Measurements from ENCODE around the gene GAS2.

GAS2 gene

DNA sequence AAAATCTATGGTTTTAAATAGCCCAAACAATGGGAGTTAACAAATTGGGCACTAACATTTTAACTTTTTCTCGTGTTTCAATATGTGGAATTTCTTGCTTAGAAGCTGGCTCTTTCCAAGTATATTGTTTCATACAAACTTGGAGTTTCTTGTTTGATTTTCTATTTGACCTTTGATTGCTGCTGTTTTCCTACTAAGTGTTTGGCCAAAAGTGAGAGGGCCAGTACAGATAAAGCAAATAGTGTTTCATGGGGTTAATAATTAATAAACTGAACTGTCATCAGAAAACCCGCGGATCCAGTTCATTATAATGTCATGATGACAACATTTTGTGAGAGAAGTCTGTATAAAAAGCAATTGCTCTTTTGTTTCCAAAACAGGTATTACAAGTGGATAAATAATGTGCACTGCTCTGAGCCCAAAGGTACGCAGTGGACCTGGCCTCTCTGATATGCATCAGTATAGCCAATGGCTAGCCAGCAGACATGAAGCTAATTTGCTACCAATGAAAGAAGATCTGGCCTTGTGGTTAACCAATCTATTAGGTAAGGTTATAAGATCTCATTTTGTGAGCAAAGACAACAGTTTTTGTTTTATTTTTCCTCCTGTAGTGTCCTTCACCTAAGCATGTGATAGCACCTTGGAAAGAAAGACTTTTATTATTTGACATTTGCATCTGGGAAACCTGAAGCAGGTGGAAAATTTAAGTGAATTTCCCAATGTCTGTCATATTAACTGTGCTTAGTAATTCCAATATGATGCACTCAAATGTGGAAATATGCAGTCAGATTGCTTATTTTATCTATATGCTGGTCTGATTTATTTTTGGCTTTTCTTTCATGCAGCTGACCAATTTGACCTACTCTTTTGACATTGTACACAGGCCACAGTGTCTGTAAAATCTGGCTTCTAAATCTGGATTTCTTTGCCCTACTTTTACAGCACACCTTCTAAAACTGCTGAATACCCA, 8.3 kb downstream of the GAS2 start:
- DNase-seq (ENCODE audit: low spot score), result no peak

DNA sequence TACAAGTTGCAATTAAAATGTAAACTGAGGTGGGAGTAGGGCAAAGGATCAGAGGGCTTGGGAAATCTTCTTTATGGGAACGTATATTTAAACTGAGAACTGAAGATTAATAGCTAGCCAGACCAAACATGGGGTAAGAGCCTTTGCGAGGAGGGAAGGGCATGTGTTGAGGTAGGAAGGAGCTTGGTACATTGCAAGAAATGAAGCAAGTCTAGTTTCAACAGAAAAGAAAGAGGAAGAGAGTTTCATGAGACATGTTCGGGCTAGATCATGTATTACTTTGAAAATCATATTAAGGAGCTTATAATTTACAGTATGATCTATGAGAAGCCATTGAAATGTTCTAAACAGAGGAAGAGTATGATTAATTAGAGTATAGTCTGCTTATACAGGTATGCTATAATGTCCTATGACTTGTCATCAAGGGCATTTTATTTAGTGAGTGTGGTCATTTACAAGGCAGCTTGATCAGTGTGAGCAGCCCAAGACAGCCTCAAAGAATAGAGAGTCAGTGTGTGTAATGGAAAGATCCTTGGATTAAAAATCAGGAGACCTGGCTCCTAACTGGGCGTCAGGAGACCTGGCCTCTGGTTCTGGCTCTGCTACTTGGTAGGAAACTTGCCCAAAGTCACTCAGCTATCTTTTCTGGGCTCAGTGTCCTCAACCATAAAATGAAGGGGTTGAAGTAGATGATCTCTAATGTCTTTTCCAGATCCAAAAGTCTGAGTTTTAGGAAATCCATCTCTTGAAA, 10.9 kb downstream of the GAS2 start:
- DNase-seq (ENCODE audit: low spot score), result no peak

DNA sequence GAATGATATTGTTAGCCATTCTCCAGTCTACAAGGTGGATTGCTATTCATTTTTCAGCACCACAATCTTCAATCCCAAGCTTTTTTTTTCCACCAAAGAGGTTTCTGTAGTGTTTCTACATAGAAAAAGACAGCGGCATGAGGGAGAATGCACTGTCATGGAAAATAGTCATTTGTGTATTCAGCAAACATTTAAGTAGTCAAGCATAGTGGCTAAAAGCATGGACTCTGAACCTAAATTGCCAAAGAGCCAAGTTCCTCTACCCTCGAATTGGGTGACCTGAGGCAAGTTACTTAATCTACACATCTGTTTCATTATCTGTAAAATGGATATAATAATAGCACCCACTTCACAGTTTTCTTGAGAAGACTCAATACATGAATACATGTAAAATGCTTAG, 14.2 kb downstream of the GAS2 start:
- DNase-seq (ENCODE audit: low spot score), result no peak

DNA sequence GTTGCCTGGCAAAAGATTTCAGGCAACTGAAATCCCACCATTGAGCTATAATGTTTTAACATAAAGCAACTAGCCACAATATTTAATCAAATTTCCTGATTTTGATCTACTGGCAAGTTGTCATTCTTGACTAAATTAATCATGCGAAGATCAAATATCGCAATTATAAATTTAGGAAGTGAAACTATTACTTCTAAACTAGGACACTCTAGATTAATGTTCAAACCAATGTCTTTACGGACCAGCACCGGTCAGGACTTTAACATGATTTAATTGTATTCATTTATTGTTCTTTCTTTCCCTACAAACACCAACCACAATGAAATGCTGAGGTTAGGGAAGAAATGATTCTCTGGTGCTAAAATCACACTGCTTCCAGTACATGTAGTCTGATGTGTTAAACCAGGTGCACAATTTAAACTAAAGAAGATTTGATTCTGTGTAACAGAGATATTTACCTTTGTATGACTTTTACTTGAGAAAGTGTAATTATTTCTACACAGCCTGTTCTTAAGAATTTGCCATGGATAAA, 14.9 kb downstream of the GAS2 start:
- no peak for DNase-seq (ENCODE audit: low spot score)

DNA sequence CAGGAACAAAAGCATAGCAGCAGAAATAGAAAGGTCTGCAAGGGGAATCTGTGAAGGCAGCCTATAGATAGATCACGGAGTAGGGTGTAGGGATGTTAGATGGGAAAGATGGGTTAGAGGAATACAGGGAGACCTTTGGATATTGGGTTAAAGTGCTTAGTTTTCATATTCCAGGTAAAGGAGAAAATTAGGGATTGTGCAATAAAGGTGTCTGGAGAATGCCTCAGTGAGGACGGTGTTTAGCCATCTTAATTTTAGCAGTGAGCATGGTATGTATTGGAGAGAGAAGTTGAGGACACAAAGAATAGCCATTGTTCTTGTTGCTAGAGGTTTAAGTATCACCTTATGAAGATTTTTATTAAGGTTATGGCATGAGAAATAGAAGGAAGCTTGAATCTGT, 17.7 kb downstream of the GAS2 start:
- DNase-seq (ENCODE audit: low spot score), result no peak

DNA sequence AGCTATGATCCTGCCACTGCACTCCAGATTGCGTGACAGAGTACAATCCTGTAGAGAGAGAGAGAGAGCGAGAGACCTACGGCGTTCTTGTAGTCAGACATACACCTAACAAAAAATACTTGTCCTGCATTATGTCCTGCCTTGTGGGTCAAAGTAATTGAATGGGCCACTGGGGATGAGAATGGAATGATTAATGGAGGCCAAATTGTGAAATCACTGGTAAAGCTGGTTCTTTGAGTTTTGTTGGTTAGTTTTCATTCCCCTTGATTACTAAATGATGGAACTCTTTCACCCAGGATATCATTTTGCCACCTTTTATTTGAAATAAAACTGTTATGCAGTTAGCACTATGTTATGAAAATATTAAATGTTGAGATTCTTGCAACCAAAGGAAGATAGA, 18.7 kb downstream of the GAS2 start:
- no peak for DNase-seq (ENCODE audit: low spot score)

DNA sequence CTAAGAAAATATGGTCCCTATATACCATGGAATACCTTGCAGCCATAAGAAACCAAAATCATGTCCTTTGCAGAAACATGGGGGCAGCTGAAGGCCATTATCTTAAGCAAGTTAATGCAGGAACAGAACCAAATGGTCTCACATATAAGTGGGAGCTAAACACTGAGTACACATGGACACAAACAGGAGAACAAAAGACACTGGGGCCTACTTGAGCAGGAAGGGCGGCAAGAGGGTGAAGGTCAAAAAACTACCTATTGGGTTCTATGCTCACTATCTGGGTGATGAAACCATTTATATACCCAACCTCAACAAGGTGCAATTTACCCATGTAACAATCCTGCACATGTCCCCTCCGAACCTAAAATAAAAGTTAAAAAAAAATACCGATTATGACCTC, 22.5 kb downstream of the GAS2 start:
- no peak for DNase-seq (ENCODE audit: low spot score)

DNA sequence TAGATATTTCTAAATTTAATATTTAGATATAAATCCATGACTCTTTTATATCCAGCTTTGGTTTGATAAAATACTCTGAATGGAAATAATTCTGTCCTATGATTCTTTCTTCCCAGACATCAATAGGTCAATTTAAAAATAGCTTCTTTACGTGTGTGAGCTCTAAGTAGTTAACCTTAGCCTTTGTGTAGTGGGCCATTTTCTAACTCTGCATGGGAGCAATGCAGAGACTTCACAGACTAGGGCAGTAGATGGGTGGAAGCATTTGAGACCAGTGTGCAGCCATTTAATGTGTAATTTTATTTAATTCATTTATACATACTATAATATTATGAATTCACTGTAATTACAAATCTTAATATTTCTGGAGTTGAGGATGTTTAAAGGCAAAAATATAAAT, 23.8 kb downstream of the GAS2 start:
- no peak for DNase-seq (ENCODE audit: low spot score)

DNA sequence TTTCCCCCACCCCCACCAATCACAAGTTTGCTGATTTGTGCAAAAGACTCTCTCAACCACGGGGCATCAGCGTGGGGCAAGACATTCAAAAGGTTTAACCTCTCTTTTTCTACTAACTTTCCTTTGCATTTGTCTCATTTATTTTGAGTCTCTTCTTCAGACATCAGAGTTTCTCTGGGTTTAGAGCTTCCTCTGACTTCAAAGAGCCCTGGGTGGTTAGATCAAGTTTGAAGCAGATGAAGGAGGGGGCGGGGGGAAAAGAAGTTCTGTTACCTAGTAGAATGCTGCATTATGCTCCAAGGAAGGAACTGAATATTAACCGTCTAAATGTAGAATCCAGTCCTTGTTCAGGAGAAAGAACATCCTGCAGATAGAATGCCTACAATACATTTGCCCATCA, 24.5 kb downstream of the GAS2 start:
- no peak for DNase-seq (ENCODE audit: low spot score)

DNA sequence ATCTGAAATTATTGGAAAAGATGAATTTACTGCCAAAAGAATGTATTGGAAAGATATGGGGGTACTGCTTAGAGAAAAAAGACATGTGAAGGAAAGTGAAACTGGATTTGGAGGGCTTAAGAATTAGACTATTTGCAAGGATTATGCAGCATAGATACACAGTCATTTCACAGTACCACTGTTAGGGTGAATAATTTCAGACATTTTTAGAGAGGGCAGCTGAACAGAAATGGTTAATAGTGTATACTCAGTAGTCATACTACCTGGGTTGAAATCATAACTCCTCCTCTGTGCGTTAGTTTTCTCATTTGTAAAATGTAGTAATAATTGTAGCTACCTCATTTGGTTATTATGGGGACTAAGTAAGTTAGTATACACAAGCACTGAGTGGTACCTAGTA, 33.0 kb downstream of the GAS2 start:
- no peak for DNase-seq (ENCODE audit: low spot score)

DNA sequence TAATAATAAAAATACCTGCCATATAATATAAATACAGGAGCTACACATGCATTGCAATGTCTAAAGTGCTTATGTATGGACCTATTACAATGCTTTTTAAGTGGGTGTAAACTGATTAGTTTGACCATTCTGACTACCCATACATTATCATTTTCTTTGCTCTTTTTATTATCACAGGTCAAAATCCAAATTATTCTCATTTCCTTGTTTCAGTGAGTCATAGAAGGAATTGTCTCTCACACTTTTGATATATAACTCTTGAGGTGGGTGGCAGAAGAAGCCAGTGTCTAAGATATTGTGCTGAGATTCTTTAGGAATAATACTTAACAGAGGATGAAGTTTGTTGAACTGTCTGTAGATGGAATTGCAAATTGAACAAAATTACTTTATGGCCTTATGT, 35.6 kb downstream of the GAS2 start:
- no peak for DNase-seq (ENCODE audit: low spot score)

DNA sequence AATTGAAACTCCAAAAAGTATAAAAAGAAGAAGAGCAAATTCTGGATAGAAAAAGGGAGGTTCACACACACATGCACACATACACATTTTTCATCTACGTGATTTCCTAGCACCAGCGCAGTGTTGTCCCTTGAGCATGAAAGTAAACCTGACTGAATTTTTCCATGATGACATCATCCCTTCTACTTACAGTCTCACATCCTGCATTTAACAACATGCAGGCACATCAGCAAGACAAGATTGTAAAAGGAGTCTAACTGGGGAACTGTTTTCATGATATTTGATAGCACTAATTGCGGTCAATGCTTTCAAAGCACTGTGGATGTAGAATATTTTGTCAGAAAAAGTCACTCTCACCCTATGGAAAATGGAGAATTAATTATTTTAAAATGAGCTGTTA, 36.6 kb downstream of the GAS2 start:
- DNase-seq (ENCODE audit: low spot score), result no peak

DNA sequence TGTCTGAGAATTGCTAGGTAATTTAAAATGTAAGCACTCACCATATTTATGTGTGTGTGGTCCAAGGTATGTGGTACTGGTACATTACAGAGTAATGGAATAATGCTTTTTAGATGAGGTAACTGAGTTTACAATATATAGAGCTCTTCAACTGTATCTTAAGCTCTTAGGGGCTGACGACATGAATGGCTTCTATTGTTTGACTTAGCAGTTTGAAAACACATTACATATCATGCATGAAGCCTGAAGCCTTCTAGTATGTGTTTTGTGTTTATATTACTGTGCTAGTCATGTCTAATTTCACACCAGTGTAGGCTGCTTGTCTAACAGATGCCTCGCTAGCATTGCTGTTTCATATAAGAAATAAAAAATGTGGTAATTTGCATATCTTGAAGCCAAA, 37.2 kb downstream of the GAS2 start:
- peak; percentile 10 for DNase-seq (ENCODE audit: low spot score)

DNA sequence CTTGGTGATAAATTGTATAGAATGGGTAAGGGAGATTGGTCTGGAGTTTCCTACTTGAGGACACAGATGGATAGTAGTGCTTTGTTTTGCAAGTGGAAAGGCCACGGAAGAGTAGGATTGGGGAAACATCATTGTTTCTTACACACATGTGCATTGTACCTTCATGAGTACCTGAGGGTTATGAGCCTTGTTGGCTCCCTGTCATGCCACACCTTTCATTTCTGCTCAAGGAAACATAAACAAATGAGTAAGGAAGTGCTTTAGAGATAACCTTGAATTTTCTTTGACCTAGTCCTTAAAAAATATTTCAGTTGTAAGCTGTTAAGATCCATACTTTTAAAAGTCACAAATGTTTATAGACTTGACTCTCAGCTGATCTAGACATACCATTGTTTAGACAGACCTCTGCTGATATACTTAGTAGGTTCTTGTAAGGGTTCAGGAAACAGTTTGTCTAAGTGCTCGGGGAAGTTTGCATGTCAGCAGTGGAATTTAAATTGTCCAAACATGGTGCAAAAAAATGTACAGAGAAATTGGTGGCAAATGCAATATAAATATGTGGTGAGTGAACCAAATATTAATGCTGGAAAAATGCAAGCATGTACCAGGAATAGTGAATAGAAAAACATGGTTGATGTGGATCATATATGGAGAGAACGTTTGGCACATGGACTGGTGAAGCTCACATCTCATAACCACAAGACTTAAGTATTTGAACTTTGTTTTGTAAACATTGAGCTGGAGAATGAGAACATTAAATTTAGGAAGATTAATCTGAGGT, 40.9 kb downstream of the GAS2 start:
- no peak for DNase-seq (ENCODE audit: low spot score)

DNA sequence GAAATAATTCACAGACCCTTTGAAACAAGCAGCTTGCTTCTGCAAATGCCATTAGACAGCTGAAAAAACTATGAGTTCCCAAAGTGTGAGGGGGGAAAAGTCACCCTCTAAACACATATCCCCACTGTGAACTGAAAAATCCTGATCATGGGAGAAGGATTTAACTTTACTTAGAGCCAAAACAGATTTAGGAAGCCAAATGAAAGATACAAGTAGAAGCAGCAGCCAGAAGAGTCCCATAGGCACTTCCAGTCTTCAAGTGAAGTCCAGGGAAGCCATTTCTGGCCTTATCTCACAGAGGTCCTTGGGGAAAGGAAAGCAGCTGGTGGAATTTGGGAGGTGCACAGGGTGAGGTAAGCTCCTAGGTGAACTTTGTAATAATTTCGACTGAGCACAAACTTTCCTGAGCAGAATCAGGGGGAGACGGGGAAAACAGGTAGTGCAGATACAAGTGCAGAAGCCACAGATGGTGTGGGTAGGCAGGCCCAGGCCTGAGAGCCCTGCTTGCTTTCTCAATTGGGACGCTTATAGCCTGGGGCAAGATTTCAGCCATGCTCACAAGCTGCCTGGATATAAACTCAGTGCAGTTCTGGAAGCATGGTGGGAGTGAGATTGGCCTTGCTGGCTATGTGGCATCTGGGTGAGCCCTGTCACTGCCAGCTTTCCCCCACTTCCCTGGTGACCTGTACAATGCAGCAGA, 44.8 kb downstream of the GAS2 start:
- DNase-seq (ENCODE audit: low spot score), result no peak

DNA sequence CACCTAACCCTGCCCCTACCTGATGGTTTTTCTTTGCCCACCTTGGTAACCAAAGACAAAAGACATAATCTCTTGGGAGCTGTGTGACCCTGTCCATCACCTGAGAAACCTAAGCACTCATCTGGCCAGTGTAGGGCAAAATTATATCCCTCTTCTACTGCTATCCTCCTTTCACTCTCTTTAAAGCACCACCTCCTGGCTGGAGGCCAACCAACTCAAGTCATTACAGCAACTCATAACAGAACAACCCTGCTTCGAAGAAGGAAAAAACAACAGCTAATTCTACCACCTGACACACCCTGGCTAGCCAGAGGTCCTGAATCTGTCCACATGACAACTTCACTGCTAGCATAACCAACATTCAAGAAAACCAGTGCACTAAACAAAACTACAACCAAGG, 45.5 kb downstream of the GAS2 start:
- no peak for DNase-seq (ENCODE audit: low spot score)

DNA sequence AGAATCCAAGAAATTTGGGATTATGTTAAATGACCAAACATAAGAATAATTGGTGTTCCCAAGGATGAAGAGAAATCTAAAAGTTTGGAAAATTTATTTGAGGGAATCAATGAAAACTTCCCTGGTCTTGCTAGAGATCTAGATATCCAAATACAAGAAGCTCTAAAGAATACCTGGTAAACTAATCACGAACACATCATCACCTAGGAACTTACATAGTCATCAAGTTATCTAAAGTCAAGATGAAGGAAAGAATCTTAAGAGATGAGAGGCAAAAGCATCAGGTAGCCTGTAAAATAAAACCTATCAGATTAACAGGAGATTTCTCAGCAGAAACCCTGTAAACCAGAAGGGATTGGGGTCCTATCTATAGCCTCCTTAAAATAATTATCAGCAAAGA, 46.9 kb downstream of the GAS2 start:
- no peak for DNase-seq (ENCODE audit: low spot score)

DNA sequence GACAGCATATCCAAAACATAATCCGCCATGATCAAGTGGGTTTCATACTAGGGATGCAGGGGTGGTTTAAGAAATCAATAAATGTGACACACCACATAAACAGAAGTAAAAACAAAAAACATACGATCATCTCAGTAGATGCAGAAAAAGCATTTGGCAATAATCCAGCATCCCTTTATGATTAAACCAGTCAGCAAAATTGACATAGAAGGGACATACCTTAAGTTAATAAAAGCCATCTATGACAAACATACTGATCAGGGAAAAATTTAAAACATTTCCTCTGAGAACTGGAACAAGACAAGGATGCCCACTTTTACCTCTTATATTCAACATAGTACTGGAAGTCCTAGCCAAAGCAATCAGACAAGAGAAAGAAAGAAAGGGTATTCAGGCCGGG, 49.6 kb downstream of the GAS2 start:
- DNase-seq (ENCODE audit: low spot score), result no peak

DNA sequence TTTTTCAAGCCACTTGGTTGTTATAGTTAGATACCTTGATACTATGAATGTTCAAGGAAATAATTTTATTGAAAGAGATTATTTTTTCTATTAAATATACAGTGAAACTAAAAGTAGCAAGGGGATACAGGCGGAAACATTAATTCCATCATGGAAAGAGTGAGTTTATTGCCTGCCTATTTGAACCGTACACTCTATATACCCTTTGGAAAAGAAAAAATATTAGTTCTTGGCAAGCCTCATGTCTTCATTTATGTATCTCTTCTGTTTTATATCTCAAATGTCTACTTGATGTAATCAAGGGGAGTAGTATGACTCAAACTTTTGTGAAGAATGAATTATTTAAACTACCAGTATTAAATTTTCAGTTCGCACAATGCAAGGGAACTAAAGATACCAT, 54.0 kb downstream of the GAS2 start:
- DNase-seq (ENCODE audit: low spot score), result no peak

DNA sequence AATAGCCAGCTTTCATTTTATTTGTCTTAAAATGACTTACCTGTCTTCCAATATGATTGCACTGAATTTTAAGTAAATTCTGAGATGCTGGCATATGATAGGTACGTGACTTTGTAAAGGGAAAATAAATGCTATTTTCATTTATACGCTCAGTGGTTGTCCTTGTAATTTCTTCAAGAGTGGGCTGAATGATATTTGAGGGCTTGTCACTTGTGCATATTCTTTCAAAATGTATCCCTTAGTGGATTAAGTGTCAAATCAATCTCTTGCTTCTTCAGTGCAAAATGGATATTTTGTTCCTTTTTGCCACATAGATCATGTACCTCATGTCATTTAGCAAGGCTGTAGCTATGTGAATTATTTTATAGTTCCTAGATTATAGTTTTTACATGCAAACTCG, 56.9 kb downstream of the GAS2 start:
- no peak for DNase-seq (ENCODE audit: low spot score)

DNA sequence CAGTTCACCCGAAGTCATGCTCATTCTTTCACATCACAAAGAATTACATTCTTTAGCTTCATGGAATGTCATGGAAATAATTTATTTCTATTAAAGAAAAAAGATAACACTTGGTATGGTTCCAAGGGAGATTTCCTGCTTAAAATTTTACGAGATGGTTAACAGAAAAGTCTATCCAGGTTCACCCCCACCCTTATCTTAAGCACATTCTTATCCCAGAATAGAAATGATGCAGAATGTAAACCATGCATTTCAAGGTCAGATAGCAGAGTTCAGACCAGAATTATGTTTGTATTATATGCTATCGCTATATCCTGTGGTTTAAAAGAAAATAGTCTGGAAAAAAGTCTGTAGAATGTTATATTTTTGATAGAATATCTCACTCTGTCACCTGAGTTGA, 58.7 kb downstream of the GAS2 start:
- DNase-seq (ENCODE audit: low spot score), result no peak
